ENCODE measurements around the gene EXT2.

EXT2 gene

GRCh38 chr11:44192017-44192385 is 96.5 kb downstream of the EXT2 start:
- H3K27ac ChIP-seq (ENCODE audit: low read depth, low read length): no peak overlapping the region

DNA sequence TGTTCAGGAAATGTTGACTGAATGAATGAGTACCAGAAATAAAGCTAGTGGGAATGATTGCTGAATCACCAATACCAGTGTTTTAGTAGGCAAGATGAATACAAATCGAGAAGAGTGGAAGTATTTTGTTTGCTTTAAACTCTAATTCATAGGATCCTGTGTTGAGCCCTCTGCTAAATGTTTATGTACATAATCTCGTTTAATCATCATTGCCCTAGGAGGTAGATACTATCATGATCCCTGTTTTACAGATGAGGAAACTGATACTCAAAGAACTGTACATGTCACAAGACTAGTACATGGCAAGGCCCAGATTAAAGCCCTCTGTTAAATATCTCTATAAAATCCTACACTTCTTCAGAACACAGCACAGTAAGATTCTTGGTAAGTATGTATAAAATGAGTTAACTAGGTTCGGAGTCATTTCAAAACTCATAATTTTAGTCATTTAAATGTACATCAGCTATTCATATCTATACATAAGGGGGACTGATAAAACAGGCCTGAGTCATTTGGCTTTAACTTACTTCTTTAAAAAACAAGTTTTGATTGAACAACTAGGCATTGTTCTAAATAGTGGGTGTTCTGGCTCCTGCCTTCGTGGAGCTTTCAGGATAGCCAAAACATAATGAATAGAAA is 97.1 kb downstream of the EXT2 start:
- H4K20me1 ChIP-seq (ENCODE audit: control insufficient read depth, insufficient read depth, low read depth, low read length): no peaks in the 10 kb centered on the region
- no peak overlapping the region for H3K27ac ChIP-seq (ENCODE audit: low read depth, low read length)
- H3K4me3 ChIP-seq (ENCODE audit: low read length): no peak overlapping the region
- no peaks in the 10 kb centered on the region for H3K4me1 ChIP-seq (ENCODE audit: control insufficient read depth, low read length)
- H3K27me3 ChIP-seq (ENCODE audit: control insufficient read depth, low read length): no peaks in the 10 kb centered on the region
- no peaks in the 10 kb centered on the region for H3K79me2 ChIP-seq (ENCODE audit: control insufficient read depth, low read length)
- no peaks in the 10 kb centered on the region for H3K36me3 ChIP-seq (ENCODE audit: control insufficient read depth, low read length)
- H3F3A ChIP-seq (ENCODE audit: control insufficient read depth, insufficient read depth): no peaks in the 10 kb centered on the region
- H3K4me2 ChIP-seq (ENCODE audit: low read length): no peak overlapping the region
- H3K9me2 ChIP-seq (replicated peaks; ENCODE audit: control insufficient read depth, low read length): no peaks in the 10 kb centered on the region
- TF ChIP-seq EZH2phosphoT487 (IDR thresholded peaks at IDR 0.05; ENCODE audit: borderline replicate concordance, low read length): no peak
- no peak for TF ChIP-seq CTCF (IDR thresholded peaks at IDR 0.05; ENCODE audit: low read depth, low read length, poor library complexity, severe bottlenecking)
- H3K9me3 ChIP-seq (ENCODE audit: control insufficient read depth, insufficient read depth, low read length): peaks cover 9% of the 10 kb centered on the region; the same call in 1 of the 2 replicates

More at GRCh38 chr11:44192017-44192385, 96.5 kb downstream of the EXT2 start:
- no peak for TF ChIP-seq CTCF (IDR thresholded peaks at IDR 0.05; ENCODE audit: low read depth, low read length, poor library complexity, severe bottlenecking)
- no peak for TF ChIP-seq EZH2phosphoT487 (IDR thresholded peaks at IDR 0.05; ENCODE audit: borderline replicate concordance, low read length)
- H3K4me2 ChIP-seq (ENCODE audit: low read length): no peak overlapping the region
- H3K79me2 ChIP-seq (ENCODE audit: control insufficient read depth, low read length): no peaks in the 10 kb centered on the region
- H4K20me1 ChIP-seq (ENCODE audit: control insufficient read depth, insufficient read depth, low read depth, low read length): no peaks in the 10 kb centered on the region
- no peaks in the 10 kb centered on the region for H3K4me1 ChIP-seq (ENCODE audit: control insufficient read depth, low read length)
- H3K27me3 ChIP-seq (ENCODE audit: control insufficient read depth, low read length): no peaks in the 10 kb centered on the region
- H3K36me3 ChIP-seq (ENCODE audit: control insufficient read depth, low read length): no peaks in the 10 kb centered on the region
- no peaks in the 10 kb centered on the region for H3K9me2 ChIP-seq (replicated peaks; ENCODE audit: control insufficient read depth, low read length)
- H3K9me3 ChIP-seq (ENCODE audit: control insufficient read depth, insufficient read depth, low read length): peaks cover 9% of the 10 kb centered on the region; the same call in 1 of the 2 replicates
- H3F3A ChIP-seq (ENCODE audit: control insufficient read depth, insufficient read depth): no peaks in the 10 kb centered on the region
- H3K4me3 ChIP-seq (ENCODE audit: low read length): no peak overlapping the region

- no peak for TF ChIP-seq CTCF (IDR thresholded peaks at IDR 0.05; ENCODE audit: low read depth, low read length, poor library complexity, severe bottlenecking)
- no peak for TF ChIP-seq EZH2phosphoT487 (IDR thresholded peaks at IDR 0.05; ENCODE audit: borderline replicate concordance, low read length)
- H3F3A ChIP-seq (ENCODE audit: control insufficient read depth, insufficient read depth): no peaks in the 10 kb centered on the region
- no peaks in the 10 kb centered on the region for H3K36me3 ChIP-seq (ENCODE audit: control insufficient read depth, low read length)
- H3K4me3 ChIP-seq (ENCODE audit: low read length): no peak overlapping the region
- H3K27me3 ChIP-seq (ENCODE audit: control insufficient read depth, low read length): no peaks in the 10 kb centered on the region
- peaks cover under 1% of the 10 kb centered on the region; the same call in 1 of the 2 replicates for H3K9me3 ChIP-seq (ENCODE audit: control insufficient read depth, insufficient read depth, low read length)
- H3K4me1 ChIP-seq (ENCODE audit: control insufficient read depth, low read length): no peaks in the 10 kb centered on the region
- no peak overlapping the region for H3K27ac ChIP-seq (ENCODE audit: low read depth, low read length)
- H3K4me2 ChIP-seq (ENCODE audit: low read length): no peak overlapping the region
- no peaks in the 10 kb centered on the region for H3K9me2 ChIP-seq (replicated peaks; ENCODE audit: control insufficient read depth, low read length)
- H4K20me1 ChIP-seq (ENCODE audit: control insufficient read depth, insufficient read depth, low read depth, low read length): no peaks in the 10 kb centered on the region
- H3K79me2 ChIP-seq (ENCODE audit: control insufficient read depth, low read length): no peaks in the 10 kb centered on the region
Observed at GRCh38 chr11:44193856-44194255, 98.4 kb downstream of the EXT2 start.

Data from DOHH2 (cell line).